Stomach (tissue), 4 donors: Measurements from ENCODE around the gene SUN1.
"Not testable (repeated sequence)": the region's sequence is repeated elsewhere in the genome, so short reads cannot be mapped to it uniquely, and the experiment has no call there.

Experiments
- CTCF ChIP-seq, 7 experiments: fragments of 450-650 bp in 4 of 7; fragments of 200-600 bp in 3 of 7; sonication (generic) in 3 of 7; IDR thresholded peaks; one replicate each; pipeline ENCODE4 v1.5.1; 2016 to 2019; ENCODE audit warnings: antibody characterized with exemption in 7 of 7, control low read depth in 2 of 7, mild to moderate bottlenecking in 1 of 7
- EP300 ChIP-seq: sonication (generic); formaldehyde crosslinking; IDR thresholded peaks from one replicate; pipeline ENCODE4 v1.6.1; 2017; ENCODE audit warnings: antibody characterized with exemption
- POLR2A ChIP-seq, 4 donors: fragments of 450-650 bp; IDR thresholded peaks; one replicate each; pipeline ENCODE4 v1.6.1; 2016; ENCODE audit warnings: antibody characterized with exemption in 4 of 4, control low read depth in 2 of 4, mild to moderate bottlenecking in 1 of 4, moderate library complexity in 1 of 4
- POLR2AphosphoS5 ChIP-seq, 3 donors: sonication (generic); formaldehyde crosslinking; IDR thresholded peaks; one replicate each; pipeline ENCODE4 v1.6.1; 2016; ENCODE audit warnings: antibody characterized with exemption in 3 of 3

DNA sequence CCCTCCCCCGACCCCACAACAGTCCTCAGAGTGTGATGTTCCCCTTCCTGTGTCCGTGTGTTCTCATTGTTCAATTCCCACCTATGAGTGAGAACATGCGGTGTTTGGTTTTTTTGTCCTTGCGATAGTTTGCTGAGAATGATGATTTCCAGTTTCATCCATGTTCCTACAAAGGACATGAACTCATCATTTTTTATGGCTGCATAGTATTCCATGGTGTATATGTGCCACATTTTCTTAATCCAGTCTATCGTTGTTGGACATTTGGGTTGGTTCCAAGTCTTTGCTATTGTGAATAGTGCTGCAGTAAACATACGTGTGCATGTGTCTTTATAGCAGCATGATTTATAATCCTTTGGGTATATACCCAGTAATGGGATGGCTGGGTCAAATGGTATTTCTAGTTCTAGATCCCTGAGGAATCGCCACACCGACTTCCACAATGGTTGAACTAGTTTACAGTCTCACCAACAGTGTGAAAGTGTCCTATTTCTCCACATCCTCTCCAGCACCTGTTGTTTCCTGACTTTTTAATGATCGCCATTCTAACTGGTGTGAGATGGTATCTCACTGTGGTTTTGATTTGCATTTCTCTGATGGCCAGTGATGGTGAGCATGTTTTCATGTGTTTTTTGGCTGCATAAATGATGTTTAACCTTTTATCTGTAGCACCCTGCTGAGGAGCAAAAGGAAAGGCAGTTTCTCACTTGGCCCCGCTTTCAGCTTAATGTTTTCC lies 35.7 kb upstream of the SUN1 start:
- TF ChIP-seq POLR2A (IDR thresholded peaks at IDR 0.05); CTCF (IDR thresholded peaks at IDR 0.05); POLR2AphosphoS5 (IDR thresholded peaks at IDR 0.05); EP300: not testable (repeated sequence)
